D721Med (cell line): ENCODE results near the gene KRT81.

Experiments used
- DNase-seq: peaks from one replicate; pipeline ENCODE4 v3.0.0; 2011; ENCODE audit warnings: low spot score; ENCODE audit not compliant: insufficient read length
- FAIRE-seq: peaks from 2 replicates; lab custom pipeline; 2011; peaks lifted over from hg19 to GRCh38; lab: Jason Lieb, UNC
- TF ChIP-seq, protein P1 (sequence below): IDR thresholded peaks from 2 replicates; pipeline ENCODE4 v1.5.1; 2012; ENCODE audit warnings: mild to moderate bottlenecking, control low read depth; ENCODE audit not compliant: insufficient read depth; ENCODE audit errors: missing control alignments

The KRT81 gene

DNA sequence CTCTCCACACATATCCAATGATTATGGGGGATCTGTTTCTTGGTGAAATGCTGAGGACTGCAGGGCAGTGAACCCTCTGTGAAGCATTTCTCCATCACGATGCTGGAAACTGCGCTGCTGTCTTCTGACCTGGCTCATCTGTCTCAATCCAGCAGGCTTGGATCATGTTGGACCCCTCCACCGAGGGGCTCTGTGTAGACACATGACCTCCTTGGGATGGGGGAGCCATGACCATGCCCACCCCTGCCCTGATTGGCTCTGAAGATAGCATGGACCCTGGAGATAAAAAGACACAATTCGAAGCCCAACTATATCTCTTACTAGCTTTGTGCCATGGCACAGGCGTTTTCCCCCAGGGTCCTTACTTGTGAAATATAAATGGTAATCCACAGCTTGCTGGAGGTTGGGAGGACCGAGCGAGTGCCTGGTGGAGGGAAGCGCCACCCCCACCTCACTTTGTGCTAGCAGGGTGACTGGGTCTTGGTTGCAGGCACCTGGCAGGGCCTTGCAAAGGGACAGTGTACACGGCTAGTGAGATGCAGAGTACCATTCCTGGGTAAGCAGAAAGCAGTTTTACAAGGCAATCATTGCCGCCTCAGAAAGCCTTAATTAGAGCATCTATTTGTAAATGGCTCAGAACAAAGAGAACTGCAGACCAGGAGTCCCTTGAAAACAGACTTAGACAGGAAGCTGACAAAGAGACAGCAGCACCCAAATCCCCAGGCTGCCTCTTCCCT lies 32.2 kb upstream of the KRT81 start:
- no peak for FAIRE-seq
- DNase-seq: no peak
- TF ChIP-seq, protein P1, sequence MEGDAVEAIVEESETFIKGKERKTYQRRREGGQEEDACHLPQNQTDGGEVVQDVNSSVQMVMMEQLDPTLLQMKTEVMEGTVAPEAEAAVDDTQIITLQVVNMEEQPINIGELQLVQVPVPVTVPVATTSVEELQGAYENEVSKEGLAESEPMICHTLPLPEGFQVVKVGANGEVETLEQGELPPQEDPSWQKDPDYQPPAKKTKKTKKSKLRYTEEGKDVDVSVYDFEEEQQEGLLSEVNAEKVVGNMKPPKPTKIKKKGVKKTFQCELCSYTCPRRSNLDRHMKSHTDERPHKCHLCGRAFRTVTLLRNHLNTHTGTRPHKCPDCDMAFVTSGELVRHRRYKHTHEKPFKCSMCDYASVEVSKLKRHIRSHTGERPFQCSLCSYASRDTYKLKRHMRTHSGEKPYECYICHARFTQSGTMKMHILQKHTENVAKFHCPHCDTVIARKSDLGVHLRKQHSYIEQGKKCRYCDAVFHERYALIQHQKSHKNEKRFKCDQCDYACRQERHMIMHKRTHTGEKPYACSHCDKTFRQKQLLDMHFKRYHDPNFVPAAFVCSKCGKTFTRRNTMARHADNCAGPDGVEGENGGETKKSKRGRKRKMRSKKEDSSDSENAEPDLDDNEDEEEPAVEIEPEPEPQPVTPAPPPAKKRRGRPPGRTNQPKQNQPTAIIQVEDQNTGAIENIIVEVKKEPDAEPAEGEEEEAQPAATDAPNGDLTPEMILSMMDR: no peak

DNA sequence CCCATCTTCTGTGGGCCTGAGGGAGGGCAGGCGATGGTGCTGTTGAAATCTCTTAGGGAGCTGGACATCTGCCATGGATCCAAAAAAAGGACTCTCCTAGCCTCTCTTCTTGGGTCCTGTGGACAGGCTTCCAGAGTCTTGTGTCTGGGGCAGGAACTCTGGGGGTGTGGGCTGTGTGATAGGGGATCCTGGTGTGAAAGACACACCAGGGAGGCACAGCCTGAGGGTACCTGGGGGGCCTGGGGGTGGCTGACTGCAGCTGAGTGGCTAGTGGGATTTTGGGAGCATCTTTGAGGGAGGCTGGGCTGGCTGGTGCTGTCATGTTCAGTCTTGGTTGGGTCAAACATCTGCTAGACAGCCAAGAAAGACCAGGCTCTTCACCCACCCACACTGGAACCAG lies 31.7 kb upstream of the KRT81 start:
- TF ChIP-seq, protein P1: no peak
- no peak for DNase-seq
- FAIRE-seq: no peak

DNA sequence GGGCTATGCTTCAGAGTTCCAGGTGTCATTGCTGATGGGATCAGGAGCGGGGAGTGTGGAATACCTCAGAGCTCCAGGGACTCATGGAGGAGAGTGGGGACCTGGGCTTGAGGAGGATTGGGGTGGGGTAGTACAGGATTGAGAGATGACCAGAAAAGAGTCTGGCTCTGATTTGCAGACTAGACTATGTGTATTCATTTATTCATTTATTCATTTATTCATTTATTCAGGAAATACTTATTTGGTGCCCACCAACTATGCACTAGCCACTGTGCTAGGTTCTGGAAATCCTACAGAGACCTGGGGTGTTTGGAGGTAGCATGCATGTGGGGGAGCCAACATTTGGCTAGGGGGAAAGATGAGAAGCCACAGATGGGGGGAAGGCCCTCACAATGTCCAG lies 30.7 kb upstream of the KRT81 start:
- TF ChIP-seq, protein P1: no peak
- FAIRE-seq: no peak
- DNase-seq: no peak

DNA sequence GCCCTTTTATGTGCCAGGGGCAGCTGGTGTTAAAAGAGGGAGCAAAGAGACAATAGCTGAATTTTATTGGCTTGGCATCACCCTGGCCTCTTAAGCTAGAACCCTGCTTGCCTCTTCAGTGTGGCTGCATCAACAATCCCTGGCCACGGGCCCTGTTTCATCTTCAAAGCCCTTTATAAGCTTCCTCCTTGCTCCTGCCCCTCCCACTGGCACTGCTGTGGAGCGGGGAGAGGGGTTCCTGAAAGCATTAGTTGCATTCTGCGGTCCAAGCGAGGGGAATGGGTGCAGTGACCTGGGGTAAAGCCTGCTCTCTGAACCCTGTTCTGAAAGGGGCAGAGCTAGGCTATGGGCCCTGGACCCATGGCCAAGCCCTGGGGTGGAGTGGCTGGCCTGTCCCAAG lies 30.1 kb upstream of the KRT81 start:
- DNase-seq: no peak
- no peak for FAIRE-seq
- TF ChIP-seq, protein P1: no peak

DNA sequence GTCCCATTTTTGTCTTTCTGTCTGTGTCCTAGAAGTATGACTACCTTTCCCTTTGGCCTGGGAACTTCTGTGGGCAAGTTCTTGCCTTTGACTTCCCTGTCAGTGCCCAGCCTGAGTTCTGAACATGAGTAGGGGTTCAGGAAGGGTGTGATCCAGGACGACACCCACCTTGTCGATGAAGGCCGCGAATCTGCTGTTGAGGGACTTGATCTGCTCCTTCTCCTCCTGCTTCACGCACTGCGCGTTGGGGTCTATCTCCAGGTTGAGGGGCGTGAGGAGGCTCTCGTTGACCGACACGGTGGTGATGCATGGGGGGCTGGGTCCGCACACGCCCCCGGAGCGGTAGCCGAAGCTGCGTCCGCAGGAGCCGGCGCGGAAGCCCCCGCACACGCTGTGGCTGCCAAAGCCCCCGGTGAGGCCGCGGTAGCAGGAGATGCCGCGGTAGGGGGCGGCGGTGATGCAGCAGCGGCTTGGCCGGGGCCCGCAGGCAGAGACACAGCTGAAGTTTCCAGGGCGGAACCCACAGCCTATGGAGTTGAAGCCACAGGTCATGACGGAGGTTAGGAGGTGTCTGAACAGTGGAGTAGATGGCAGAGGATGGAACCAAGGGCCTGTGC lies 29.6 kb upstream of the KRT81 start, which contains the start of gene KRT83:
Gene KRT83, minus strand, starts transcription at position 615 of the 617 bp plus-strand sequence. Its CDS starts 63 bp downstream, at position 552.
- TF ChIP-seq, protein P1: no peak
- no peak for FAIRE-seq
- no peak for DNase-seq

DNA sequence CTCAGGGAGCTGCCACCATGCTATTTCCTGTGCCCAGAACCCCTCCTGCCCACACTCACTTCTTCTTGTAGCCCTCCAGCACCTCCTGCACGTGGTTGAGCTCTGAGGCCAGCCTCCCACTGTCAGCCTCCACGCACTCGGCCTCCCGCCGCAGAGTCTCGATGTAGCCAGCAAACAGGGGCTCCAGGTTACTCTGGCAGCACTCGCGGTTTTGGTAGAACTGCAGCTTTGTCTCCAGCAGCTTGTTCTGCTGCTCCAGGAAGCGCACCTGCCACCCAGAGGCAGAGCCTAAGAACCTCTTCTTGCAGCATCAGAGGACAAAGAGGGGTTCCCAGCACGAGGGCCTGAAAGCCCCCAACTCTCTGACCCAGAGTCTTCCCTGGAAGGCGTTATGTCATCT lies 27.8 kb upstream of the KRT81 start:
- no peak for DNase-seq
- no peak for FAIRE-seq
- TF ChIP-seq, protein P1: no peak
